ENCODE data around the gene PROX2.
A peak's percentile ranks its signal among the peaks of the same experiment; 100 is the strongest.

The PROX2 gene

GRCh38 chr14:74863274-74863673, 12.7 kb downstream of the PROX2 start:
- H3K27ac ChIP-seq = no peak overlapping the region
- TF ChIP-seq CTCF (conservative IDR thresholded peaks at IDR 0.05) (no peak), ZFX (IDR thresholded peaks at IDR 0.05) (no peak)

GRCh38 chr14:74861734-74862090, 14.2 kb downstream of the PROX2 start:
- no peak overlapping the region for H3K27ac ChIP-seq
- TF ChIP-seq CTCF (conservative IDR thresholded peaks at IDR 0.05) (no peak), ZFX (IDR thresholded peaks at IDR 0.05) (no peak)

GRCh38 chr14:74860899-74861733, 14.8 kb downstream of the PROX2 start:
- TF ChIP-seq ZFX (IDR thresholded peaks at IDR 0.05) (no peak), CTCF (conservative IDR thresholded peaks at IDR 0.05) (peak; percentile 93)

GRCh38 chr14:74859757-74860552, 16.0 kb downstream of the PROX2 start:
- TF ChIP-seq ZFX (IDR thresholded peaks at IDR 0.05) (no peak), CTCF (conservative IDR thresholded peaks at IDR 0.05) (no peak)
- H3K27ac ChIP-seq = no peak overlapping the region

More at GRCh38 chr14:74860899-74861733, 14.8 kb downstream of the PROX2 start:
- no peak overlapping the region for H3K27ac ChIP-seq

GRCh38 chr14:74858022-74858421, 17.9 kb downstream of the PROX2 start:
- no peak overlapping the region for H3K27ac ChIP-seq
- no peak for TF ChIP-seq ZFX (IDR thresholded peaks at IDR 0.05)
- TF ChIP-seq CTCF (conservative IDR thresholded peaks at IDR 0.05) = no peak

- no peak for TF ChIP-seq CTCF (conservative IDR thresholded peaks at IDR 0.05)
- TF ChIP-seq ZFX (IDR thresholded peaks at IDR 0.05) = no peak
Observed at GRCh38 chr14:74856366-74856765, 19.6 kb downstream of the PROX2 start.

GRCh38 chr14:74855945-74856344, 20.0 kb downstream of the PROX2 start:
- no peak overlapping the region for H3K27ac ChIP-seq
- no peak for TF ChIP-seq CTCF (conservative IDR thresholded peaks at IDR 0.05)
- TF ChIP-seq ZFX (IDR thresholded peaks at IDR 0.05) = no peak

More at GRCh38 chr14:74856366-74856765, 19.6 kb downstream of the PROX2 start:
- H3K27ac ChIP-seq = no peak overlapping the region
